ENCODE measurements around the gene CHST3.

CHST3 gene

GRCh38 chr10:72035252-72035887 lies 71.2 kb downstream of the CHST3 start:
- no peak for DNase-seq

- no peak for DNase-seq
Measured at GRCh38 chr10:72037266-72037665, 73.1 kb downstream of the CHST3 start.

GRCh38 chr10:72037811-72038210 lies 73.6 kb downstream of the CHST3 start:
- no peak for DNase-seq

- DNase-seq = no peak
Measured at GRCh38 chr10:72038458-72039001, 74.3 kb downstream of the CHST3 start.

GRCh38 chr10:72039377-72039776 lies 75.2 kb downstream of the CHST3 start:
- no peak for DNase-seq

- DNase-seq = no peak
Measured at GRCh38 chr10:72041491-72041890, 77.3 kb downstream of the CHST3 start.

GRCh38 chr10:72043016-72043834 lies 79.0 kb downstream of the CHST3 start:
- DNase-seq = no peak

GRCh38 chr10:72044417-72045041 lies 80.3 kb downstream of the CHST3 start:
- DNase-seq = no peak

GRCh38 chr10:72045586-72045985 lies 81.4 kb downstream of the CHST3 start:
- DNase-seq = no peak

GRCh38 chr10:72048450-72049124 lies 84.4 kb downstream of the CHST3 start:
- peak; percentile 91 for DNase-seq

- DNase-seq = no peak
Measured at GRCh38 chr10:72049472-72049871, 85.3 kb downstream of the CHST3 start.

- DNase-seq = no peak
Measured at GRCh38 chr10:72049969-72050781, 86.0 kb downstream of the CHST3 start.

GRCh38 chr10:72050873-72051272 lies 86.7 kb downstream of the CHST3 start:
- DNase-seq = no peak

- DNase-seq = no peak
Measured at GRCh38 chr10:72053690-72054089, 89.5 kb downstream of the CHST3 start.

GRCh38 chr10:72056113-72056512 lies 91.9 kb downstream of the CHST3 start:
- DNase-seq = no peak

GRCh38 chr10:72056932-72057751 lies 92.9 kb downstream of the CHST3 start:
- no peak for DNase-seq

GRCh38 chr10:72058347-72058898 lies 94.2 kb downstream of the CHST3 start:
- no peak for DNase-seq

- no peak for DNase-seq
Measured at GRCh38 chr10:72058989-72059842, 95.0 kb downstream of the CHST3 start.

GRCh38 chr10:72059843-72060822 lies 95.9 kb downstream of the CHST3 start:
- DNase-seq = no peak

Data from activated CD4-positive, alpha-beta T cell treated with anti-CD3 and anti-CD28 coated beads, Interleukin-2, amount 50 U/mL, for 1 hour (primary cell).